ENCODE data around the gene ADARB2. TPM values are rescaled to one million over a fixed set of nuclear protein-coding genes. Genes with fewer than 3 reads are reported as not detected.
"Not testable (repeated sequence)": the region's sequence is repeated elsewhere in the genome, so short reads cannot be mapped to it uniquely, and the experiment has no call there.

Gene ADARB2
- total RNA-seq, 2 donors from 2014 or later, result 1.1 to 1.8 TPM

DNA sequence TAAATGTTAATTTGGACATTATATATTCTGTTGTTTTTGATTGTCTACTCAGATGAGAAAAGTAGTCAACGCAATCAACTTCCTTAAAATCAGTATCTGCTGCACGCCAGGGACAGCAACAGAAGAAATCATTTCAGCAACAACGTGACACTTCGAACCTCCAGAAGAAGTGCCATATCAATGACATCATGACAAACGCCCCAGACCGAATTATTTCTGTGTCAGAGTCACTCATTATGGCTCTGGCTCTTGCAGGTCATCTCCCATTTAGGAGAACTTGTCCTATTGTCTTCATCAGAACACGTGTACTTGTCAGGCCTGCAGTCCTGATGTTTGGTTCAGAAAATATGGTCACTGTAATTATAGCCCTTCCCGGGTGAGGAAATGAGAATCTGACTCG, 276.3 kb downstream of the ADARB2 start:
- H3K27me3 ChIP-seq (ENCODE audit: control insufficient read depth, insufficient read depth, low read length, poor library complexity, severe bottlenecking), result no peaks in the 10 kb centered on the region
- H3K9ac ChIP-seq (ENCODE audit: extremely low read depth, low read length, poor library complexity, severe bottlenecking), result no peak overlapping the region
- H3K9me3 Mint-ChIP-seq, result no peaks in the 10 kb centered on the region
- H3K36me3 Mint-ChIP-seq (ENCODE audit: low read depth), result no peaks in the 10 kb centered on the region
- H3K27ac Mint-ChIP-seq, result no peak overlapping the region
- WGBS, 2 experiments (ENCODE audit: insufficient coverage in 1 of 2, insufficient read length in 1 of 2), result 88 to 89% methylated on average over 7 to 9 of the region's 9 CpGs
- no peak overlapping the region for H3K27ac ChIP-seq (ENCODE audit: low read depth, low read length)
- TF ChIP-seq, protein P1, sequence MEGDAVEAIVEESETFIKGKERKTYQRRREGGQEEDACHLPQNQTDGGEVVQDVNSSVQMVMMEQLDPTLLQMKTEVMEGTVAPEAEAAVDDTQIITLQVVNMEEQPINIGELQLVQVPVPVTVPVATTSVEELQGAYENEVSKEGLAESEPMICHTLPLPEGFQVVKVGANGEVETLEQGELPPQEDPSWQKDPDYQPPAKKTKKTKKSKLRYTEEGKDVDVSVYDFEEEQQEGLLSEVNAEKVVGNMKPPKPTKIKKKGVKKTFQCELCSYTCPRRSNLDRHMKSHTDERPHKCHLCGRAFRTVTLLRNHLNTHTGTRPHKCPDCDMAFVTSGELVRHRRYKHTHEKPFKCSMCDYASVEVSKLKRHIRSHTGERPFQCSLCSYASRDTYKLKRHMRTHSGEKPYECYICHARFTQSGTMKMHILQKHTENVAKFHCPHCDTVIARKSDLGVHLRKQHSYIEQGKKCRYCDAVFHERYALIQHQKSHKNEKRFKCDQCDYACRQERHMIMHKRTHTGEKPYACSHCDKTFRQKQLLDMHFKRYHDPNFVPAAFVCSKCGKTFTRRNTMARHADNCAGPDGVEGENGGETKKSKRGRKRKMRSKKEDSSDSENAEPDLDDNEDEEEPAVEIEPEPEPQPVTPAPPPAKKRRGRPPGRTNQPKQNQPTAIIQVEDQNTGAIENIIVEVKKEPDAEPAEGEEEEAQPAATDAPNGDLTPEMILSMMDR (conservative IDR thresholded peaks at IDR 0.05), result no peak
- no peaks in the 10 kb centered on the region for H3K9me3 ChIP-seq (ENCODE audit: control insufficient read depth, low read length)
- H3K4me1 Mint-ChIP-seq, result no peaks in the 10 kb centered on the region
- H3K36me3 ChIP-seq (ENCODE audit: control insufficient read depth, insufficient read depth, low read length), result no peaks in the 10 kb centered on the region
- H3K4me3 Mint-ChIP-seq, result no peak overlapping the region
- no peak for DNase-seq
- no peak overlapping the region for H3K4me3 ChIP-seq (ENCODE audit: low read length)
- no peaks in the 10 kb centered on the region for H3K4me1 ChIP-seq (ENCODE audit: control insufficient read depth, insufficient read depth, low read length)
- no peaks in the 10 kb centered on the region for H3K27me3 Mint-ChIP-seq (ENCODE audit: insufficient read depth)

DNA sequence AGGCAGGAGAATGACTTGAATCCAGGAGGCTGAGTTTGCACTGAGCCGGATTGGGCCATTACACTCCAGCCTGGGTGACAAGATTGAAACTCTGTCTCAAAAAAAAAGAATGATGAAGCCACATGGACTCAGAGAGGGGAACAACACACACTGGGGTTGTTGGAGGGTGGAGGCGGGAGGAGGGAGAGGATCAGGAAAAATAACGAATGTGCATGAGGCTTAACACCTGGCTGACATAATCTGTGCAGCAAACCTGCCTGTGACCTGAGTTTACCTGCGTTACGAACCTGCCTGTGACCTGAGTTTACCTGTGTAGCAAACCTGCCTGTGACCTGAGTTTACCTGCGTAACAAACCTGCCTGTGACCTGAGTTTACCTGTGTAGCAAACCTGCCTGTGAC, 277.7 kb downstream of the ADARB2 start:
- WGBS, 2 experiments (ENCODE audit: insufficient coverage in 1 of 2, insufficient read length in 1 of 2), result 77 to 94% methylated on average over 3 to 6 of the region's 6 CpGs

DNA sequence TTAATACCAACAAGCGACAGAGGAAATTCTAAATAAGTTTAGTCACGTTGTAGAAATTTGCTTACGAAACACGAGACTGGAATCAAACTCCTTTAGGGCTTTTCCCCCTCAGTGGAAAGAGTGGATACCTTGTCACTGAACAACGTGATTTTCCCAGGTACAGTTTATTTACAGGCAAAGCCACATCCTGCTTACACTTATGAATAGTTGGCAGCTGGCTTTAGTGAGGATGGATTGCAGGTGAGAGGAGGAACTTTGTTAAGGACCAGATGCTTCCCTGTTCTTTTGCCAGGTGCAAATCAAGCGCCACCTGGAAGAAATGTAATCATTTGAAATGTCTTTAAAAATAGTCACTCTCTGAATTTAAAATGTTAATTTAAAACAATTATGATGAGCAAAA, 282.4 kb downstream of the ADARB2 start:
- Mint-ChIP-seq H3K27ac (no peak overlapping the region), H3K36me3 (ENCODE audit: low read depth) (no peaks in the 10 kb centered on the region), H3K4me3 (no peak overlapping the region), H3K9me3 (peaks cover 4% of the 10 kb centered on the region), H3K4me1 (no peaks in the 10 kb centered on the region), H3K27me3 (ENCODE audit: insufficient read depth) (no peaks in the 10 kb centered on the region)
- WGBS, 2 experiments (ENCODE audit: insufficient coverage in 1 of 2, insufficient read length in 1 of 2), result 93 to 94% methylated on average over 4 to 6 of the region's 6 CpGs
- DNase-seq, result no peak
- H3K4me3 ChIP-seq (ENCODE audit: low read length), result no peak overlapping the region
- no peak overlapping the region for H3K9ac ChIP-seq (ENCODE audit: extremely low read depth, low read length, poor library complexity, severe bottlenecking)
- no peaks in the 10 kb centered on the region for H3K27me3 ChIP-seq (ENCODE audit: control insufficient read depth, insufficient read depth, low read length, poor library complexity, severe bottlenecking)
- no peaks in the 10 kb centered on the region for H3K9me3 ChIP-seq (ENCODE audit: control insufficient read depth, low read length)
- TF ChIP-seq, protein P1 (conservative IDR thresholded peaks at IDR 0.05), result no peak
- H3K27ac ChIP-seq (ENCODE audit: low read depth, low read length), result no peak overlapping the region
- no peaks in the 10 kb centered on the region for H3K36me3 ChIP-seq (ENCODE audit: control insufficient read depth, insufficient read depth, low read length)
- H3K4me1 ChIP-seq (ENCODE audit: control insufficient read depth, insufficient read depth, low read length), result no peaks in the 10 kb centered on the region

More for the DNA sequence above, 277.7 kb downstream of the ADARB2 start:
- not testable (repeated sequence) for H3K27ac Mint-ChIP-seq; H3K9me3 ChIP-seq (ENCODE audit: control insufficient read depth, low read length); H3K27ac ChIP-seq (ENCODE audit: low read depth, low read length); H3K9ac ChIP-seq (ENCODE audit: extremely low read depth, low read length, poor library complexity, severe bottlenecking); H3K4me3 ChIP-seq (ENCODE audit: low read length); H3K36me3 ChIP-seq (ENCODE audit: control insufficient read depth, insufficient read depth, low read length); H3K4me1 ChIP-seq (ENCODE audit: control insufficient read depth, insufficient read depth, low read length); H3K36me3 Mint-ChIP-seq (ENCODE audit: low read depth); DNase-seq; H3K27me3 Mint-ChIP-seq (ENCODE audit: insufficient read depth); H3K4me1 Mint-ChIP-seq; H3K27me3 ChIP-seq (ENCODE audit: control insufficient read depth, insufficient read depth, low read length, poor library complexity, severe bottlenecking); H3K9me3 Mint-ChIP-seq; H3K4me3 Mint-ChIP-seq

DNA sequence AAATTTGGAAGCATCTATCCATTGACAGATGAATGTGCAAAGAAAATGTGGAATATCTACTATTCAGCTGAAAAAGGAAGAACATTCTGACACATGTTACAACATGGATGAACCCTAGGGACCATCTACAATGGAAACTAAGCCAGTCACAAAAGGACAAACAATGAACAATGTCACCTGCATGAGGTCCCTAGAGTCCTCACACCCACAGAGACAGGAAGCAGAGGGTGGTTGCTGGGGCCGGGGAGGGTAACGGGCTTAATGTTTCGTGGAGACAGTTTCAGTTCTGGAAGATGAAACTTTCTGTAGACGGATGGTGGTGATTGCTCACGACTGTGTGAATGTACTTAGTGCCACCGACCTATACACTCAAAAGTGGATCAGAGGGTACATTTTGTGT, 282.9 kb downstream of the ADARB2 start:
- Mint-ChIP-seq H3K9me3 (peaks cover 4% of the 10 kb centered on the region), H3K36me3 (ENCODE audit: low read depth) (no peaks in the 10 kb centered on the region), H3K4me1 (no peaks in the 10 kb centered on the region), H3K27ac (no peak overlapping the region), H3K27me3 (ENCODE audit: insufficient read depth) (no peaks in the 10 kb centered on the region), H3K4me3 (no peak overlapping the region)
- H3K27ac ChIP-seq (ENCODE audit: low read depth, low read length), result no peak overlapping the region
- no peak for DNase-seq
- no peaks in the 10 kb centered on the region for H3K4me1 ChIP-seq (ENCODE audit: control insufficient read depth, insufficient read depth, low read length)
- 94 to 100% methylated on average over 2 to 6 of the region's 6 CpGs for WGBS, 2 experiments (ENCODE audit: insufficient coverage in 1 of 2, insufficient read length in 1 of 2)
- H3K27me3 ChIP-seq (ENCODE audit: control insufficient read depth, insufficient read depth, low read length, poor library complexity, severe bottlenecking), result no peaks in the 10 kb centered on the region
- H3K9me3 ChIP-seq (ENCODE audit: control insufficient read depth, low read length), result no peaks in the 10 kb centered on the region
- H3K9ac ChIP-seq (ENCODE audit: extremely low read depth, low read length, poor library complexity, severe bottlenecking), result no peak overlapping the region
- no peak overlapping the region for H3K4me3 ChIP-seq (ENCODE audit: low read length)
- TF ChIP-seq, protein P1 (conservative IDR thresholded peaks at IDR 0.05), result no peak
- no peaks in the 10 kb centered on the region for H3K36me3 ChIP-seq (ENCODE audit: control insufficient read depth, insufficient read depth, low read length)
